Endothelial cell of umbilical vein (primary cell): Measurements from ENCODE around the gene ZNF23.

Source experiments
- CTCF ChIP-seq, 2 donors: IDR thresholded peaks; 1 replicate in 1 of 2; 2 replicates in 1 of 2; pipeline ENCODE4 v1.5.1; 2011; ENCODE audit warnings: low read length in 2 of 2, mild to moderate bottlenecking in 2 of 2, moderate library complexity in 2 of 2, control low read depth in 1 of 2, inconsistent platforms in 1 of 2, low read depth in 1 of 2; ENCODE audit not compliant: insufficient read depth in 1 of 2; ENCODE audit errors: extremely low read depth in 1 of 2
- EZH2 ChIP-seq: IDR thresholded peaks from 2 replicates; pipeline ENCODE4 v1.6.1; 2012; ENCODE audit warnings: borderline replicate concordance, low read depth, mild to moderate bottlenecking, moderate library complexity, low read length, inconsistent platforms; ENCODE audit not compliant: severe bottlenecking
- FOS ChIP-seq: IDR thresholded peaks from 2 replicates; pipeline ENCODE4 v1.6.1; 2011; ENCODE audit warnings: mild to moderate bottlenecking, low read length, moderate library complexity, borderline replicate concordance; ENCODE audit not compliant: insufficient read depth
- GATA2 ChIP-seq: IDR thresholded peaks from 2 replicates; pipeline ENCODE4 v1.7.0; 2011; ENCODE audit warnings: low read depth, mild to moderate bottlenecking, moderate library complexity, mixed read lengths, low read length; ENCODE audit not compliant: insufficient read length, insufficient read depth
- MYC ChIP-seq: IDR thresholded peaks from one replicate; pipeline ENCODE4 v1.6.1; 2011; ENCODE audit warnings: mild to moderate bottlenecking, low read depth, low read length
- POLR2A ChIP-seq: IDR thresholded peaks from 2 replicates; pipeline ENCODE4 v1.6.1; 2012; ENCODE audit warnings: low read depth, mild to moderate bottlenecking, control low read depth, low read length
- POLR2AphosphoS5 ChIP-seq: IDR thresholded peaks from 2 replicates; pipeline ENCODE4 v1.6.1; 2012; ENCODE audit warnings: low read depth, mild to moderate bottlenecking, control low read depth, low read length, moderate library complexity; ENCODE audit not compliant: insufficient read depth

GRCh38 chr16:71443714-71444113 lies 18.3 kb downstream of the ZNF23 start:
- TF ChIP-seq EZH2: no peak
- no peak for TF ChIP-seq CTCF (IDR thresholded peaks at IDR 0.05; ENCODE audit: extremely low read depth in 1 of 2, insufficient read depth in 1 of 2, low read depth in 1 of 2, low read length in 2 of 2)
- TF ChIP-seq GATA2: no peak
- no peak for TF ChIP-seq POLR2A
- no peak for TF ChIP-seq FOS
- TF ChIP-seq POLR2AphosphoS5: no peak
- no peak for TF ChIP-seq MYC
